GM10266 (cell line): ENCODE measurements around the gene LNX1.
A peak's percentile ranks its signal among the peaks of the same experiment; 100 is the strongest.

Experiments
- DNase-seq: peaks from one replicate; pipeline ENCODE4 v3.0.0; 2012; ENCODE audit errors: extremely low spot score
- CTCF ChIP-seq: IDR thresholded peaks from 2 replicates; pipeline ENCODE4 v1.5.1; 2012; ENCODE audit warnings: mild to moderate bottlenecking, low read depth; ENCODE audit not compliant: control insufficient read depth, insufficient read depth; ENCODE audit errors: missing control alignments

Gene LNX1

GRCh38 chr4:53507671-53508286, 83.5 kb downstream of the LNX1 start:
- no peak for DNase-seq
- TF ChIP-seq CTCF = no peak

GRCh38 chr4:53507058-53507457, 84.2 kb downstream of the LNX1 start:
- no peak for DNase-seq
- TF ChIP-seq CTCF = no peak

- no peak for DNase-seq
- peak; percentile 28 for TF ChIP-seq CTCF
These were observed 85.3 kb downstream of the LNX1 start for GRCh38 chr4:53505947-53506346.

GRCh38 chr4:53502094-53502493, 89.2 kb downstream of the LNX1 start:
- no peak for DNase-seq
- TF ChIP-seq CTCF = no peak

- no peak for TF ChIP-seq CTCF
- no peak for DNase-seq
These were observed 89.7 kb downstream of the LNX1 start for GRCh38 chr4:53501561-53501960.

GRCh38 chr4:53500546-53500945, 90.7 kb downstream of the LNX1 start:
- DNase-seq = no peak
- no peak for TF ChIP-seq CTCF

- TF ChIP-seq CTCF = no peak
- DNase-seq = no peak
These were observed 91.5 kb downstream of the LNX1 start for GRCh38 chr4:53499791-53500190.
